Measurements from ENCODE around the gene MRPL37.

- TF ChIP-seq, protein P1, sequence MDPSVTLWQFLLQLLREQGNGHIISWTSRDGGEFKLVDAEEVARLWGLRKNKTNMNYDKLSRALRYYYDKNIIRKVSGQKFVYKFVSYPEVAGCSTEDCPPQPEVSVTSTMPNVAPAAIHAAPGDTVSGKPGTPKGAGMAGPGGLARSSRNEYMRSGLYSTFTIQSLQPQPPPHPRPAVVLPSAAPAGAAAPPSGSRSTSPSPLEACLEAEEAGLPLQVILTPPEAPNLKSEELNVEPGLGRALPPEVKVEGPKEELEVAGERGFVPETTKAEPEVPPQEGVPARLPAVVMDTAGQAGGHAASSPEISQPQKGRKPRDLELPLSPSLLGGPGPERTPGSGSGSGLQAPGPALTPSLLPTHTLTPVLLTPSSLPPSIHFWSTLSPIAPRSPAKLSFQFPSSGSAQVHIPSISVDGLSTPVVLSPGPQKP (IDR thresholded peaks at IDR 0.05; ENCODE audit: borderline replicate concordance, low read depth, low read length): no peak
- no peak for TF ChIP-seq CTCF (conservative IDR thresholded peaks at IDR 0.05; ENCODE audit: low read depth, low read length)
These were observed 57.9 kb downstream of the MRPL37 start for GRCh38 chr1:54257876-54258275.

Measured in IMR-90 (cell line).